Esophagus muscularis mucosa (tissue), 4 donors: Measurements from ENCODE around the gene SH3RF3. TPM values are rescaled to one million over a fixed set of nuclear protein-coding genes. Genes with fewer than 3 reads are reported as not detected.
"Not testable (repeated sequence)": the region's sequence is repeated elsewhere in the genome, so short reads cannot be mapped to it uniquely, and the experiment has no call there.

Experiments used
- DNase-seq: peaks from one replicate; pipeline ENCODE4 v3.0.0-alpha.2; 2017; ENCODE audit errors: extremely low spot score
- H3K27ac ChIP-seq, 4 donors: fragments of 200-600 bp; sonication (generic); replicated peaks in 1 of 4; 1 replicate in 3 of 4; 2 replicates in 1 of 4; pipeline ENCODE4 v1.5.1; 2016 to 2019; ENCODE audit warnings: mild to moderate bottlenecking in 1 of 4
- H3K27me3 ChIP-seq, 4 donors: fragments of 200-600 bp; sonication (generic); one replicate each; pipeline versions ENCODE4 v1.5.1 to v1.6.0; 2016 to 2019
- H3K36me3 ChIP-seq, 4 donors: fragments of 200-600 bp; sonication (generic); one replicate each; pipeline ENCODE4 v1.5.1; 2016 to 2019
- H3K4me1 ChIP-seq, 4 donors: fragments of 200-600 bp; sonication (generic); one replicate each; pipeline ENCODE4 v1.5.1; 2016 to 2019
- H3K4me3 ChIP-seq, 4 donors: fragments of 200-600 bp; sonication (generic); 1 replicate in 2 of 4; 2 replicates in 2 of 4; pipeline ENCODE4 v1.5.1; 2016 to 2019; ENCODE audit warnings: mild to moderate bottlenecking in 4 of 4, moderate library complexity in 1 of 4
- H3K9me3 ChIP-seq, 4 donors: fragments of 200-600 bp; sonication (generic); 1 replicate in 3 of 4; 2 replicates in 1 of 4; pipeline ENCODE4 v1.5.1; 2016 to 2019
- EP300 ChIP-seq: sonication (generic); formaldehyde crosslinking; IDR thresholded peaks from one replicate; pipeline ENCODE4 v1.6.1; 2017; ENCODE audit warnings: antibody characterized with exemption
- POLR2A ChIP-seq: fragments of 450-650 bp; IDR thresholded peaks from one replicate; pipeline ENCODE4 v1.6.1; 2017; ENCODE audit warnings: antibody characterized with exemption, moderate library complexity, mild to moderate bottlenecking, low read depth
- POLR2AphosphoS5 ChIP-seq, 2 donors: sonication (generic); formaldehyde crosslinking; IDR thresholded peaks; one replicate each; pipeline ENCODE4 v1.6.1; 2017; ENCODE audit warnings: antibody characterized with exemption in 2 of 2
- WGBS: methylation state at CpG from one replicate; pipeline ENCODE4 v1.1.5; 2018; 5-methylcytosine and 5-hydroxymethylcytosine counted together
- intact Hi-C: fragments of 100-400 bp; cut with DNase I; formaldehyde crosslinking; loops from one replicate; pipeline ENCODE4 v1.15.1; 2023
- total RNA-seq, 4 donors: library from RNA; depleted of rRNA; stranded (reverse); fragments of >200 nt; gene quantifications; one replicate each; pipeline versions ENCODE4 v1.1.0 to v1.2.1, GENCODE V29; 2016
- TF ChIP-seq, protein P1 (sequence below), 3 experiments: fragments of 200-600 bp in 2 of 3; fragments of 450-650 bp in 1 of 3; sonication (generic) in 2 of 3; IDR thresholded peaks; one replicate each; pipeline ENCODE4 v1.5.1; 2017 to 2019; ENCODE audit warnings: antibody characterized with exemption in 3 of 3, mild to moderate bottlenecking in 2 of 3, moderate library complexity in 1 of 3

Gene SH3RF3
- total RNA-seq, 4 donors from 2014 or later, result 6.3 to 17.5 (median 11.3) TPM

GRCh38 chr2:109532728-109533076 is 403.7 kb downstream of the SH3RF3 start:
- H3K36me3 ChIP-seq, result no peaks in the 10 kb centered on the region
- intact Hi-C loops, result no loop called here
- no peak overlapping the region for H3K27ac ChIP-seq
- DNase-seq, result no peak
- no peak overlapping the region for H3K4me3 ChIP-seq
- H3K4me1 ChIP-seq, result peaks cover 0 to 9% (median 3%) of the 10 kb centered on the region in 4 donors
- no peaks in the 10 kb centered on the region for H3K9me3 ChIP-seq
- 93% methylated on average over 4 of the region's 5 CpGs for WGBS
- TF ChIP-seq POLR2AphosphoS5 (IDR thresholded peaks at IDR 0.05), result no peak
- TF ChIP-seq, protein P1, sequence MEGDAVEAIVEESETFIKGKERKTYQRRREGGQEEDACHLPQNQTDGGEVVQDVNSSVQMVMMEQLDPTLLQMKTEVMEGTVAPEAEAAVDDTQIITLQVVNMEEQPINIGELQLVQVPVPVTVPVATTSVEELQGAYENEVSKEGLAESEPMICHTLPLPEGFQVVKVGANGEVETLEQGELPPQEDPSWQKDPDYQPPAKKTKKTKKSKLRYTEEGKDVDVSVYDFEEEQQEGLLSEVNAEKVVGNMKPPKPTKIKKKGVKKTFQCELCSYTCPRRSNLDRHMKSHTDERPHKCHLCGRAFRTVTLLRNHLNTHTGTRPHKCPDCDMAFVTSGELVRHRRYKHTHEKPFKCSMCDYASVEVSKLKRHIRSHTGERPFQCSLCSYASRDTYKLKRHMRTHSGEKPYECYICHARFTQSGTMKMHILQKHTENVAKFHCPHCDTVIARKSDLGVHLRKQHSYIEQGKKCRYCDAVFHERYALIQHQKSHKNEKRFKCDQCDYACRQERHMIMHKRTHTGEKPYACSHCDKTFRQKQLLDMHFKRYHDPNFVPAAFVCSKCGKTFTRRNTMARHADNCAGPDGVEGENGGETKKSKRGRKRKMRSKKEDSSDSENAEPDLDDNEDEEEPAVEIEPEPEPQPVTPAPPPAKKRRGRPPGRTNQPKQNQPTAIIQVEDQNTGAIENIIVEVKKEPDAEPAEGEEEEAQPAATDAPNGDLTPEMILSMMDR (IDR thresholded peaks at IDR 0.05), result no peak
- no peak for TF ChIP-seq EP300
- TF ChIP-seq POLR2A, result no peak
- H3K27me3 ChIP-seq, result peaks cover 0 to 14% (median 0%) of the 10 kb centered on the region in 4 donors

GRCh38 chr2:109533823-109534222 is 404.8 kb downstream of the SH3RF3 start:
- TF ChIP-seq, protein P1 (IDR thresholded peaks at IDR 0.05), result no peak
- TF ChIP-seq EP300, result no peak
- no peak for TF ChIP-seq POLR2A
- TF ChIP-seq POLR2AphosphoS5 (IDR thresholded peaks at IDR 0.05), result no peak
- Histone ChIP-seq H3K36me3 (no peaks in the 10 kb centered on the region), H3K9me3 (no peaks in the 10 kb centered on the region), H3K4me3 (no peak overlapping the region), H3K4me1 (peaks cover 0 to 9% (median 3%) of the 10 kb centered on the region in 4 donors), H3K27me3 (peaks cover 0 to 9% (median 0%) of the 10 kb centered on the region in 4 donors), H3K27ac (no peak overlapping the region)
- intact Hi-C loops, result no loop called here
- DNase-seq, result no peak
- WGBS, result 87% methylated on average over 7 of the region's 7 CpGs

DNA sequence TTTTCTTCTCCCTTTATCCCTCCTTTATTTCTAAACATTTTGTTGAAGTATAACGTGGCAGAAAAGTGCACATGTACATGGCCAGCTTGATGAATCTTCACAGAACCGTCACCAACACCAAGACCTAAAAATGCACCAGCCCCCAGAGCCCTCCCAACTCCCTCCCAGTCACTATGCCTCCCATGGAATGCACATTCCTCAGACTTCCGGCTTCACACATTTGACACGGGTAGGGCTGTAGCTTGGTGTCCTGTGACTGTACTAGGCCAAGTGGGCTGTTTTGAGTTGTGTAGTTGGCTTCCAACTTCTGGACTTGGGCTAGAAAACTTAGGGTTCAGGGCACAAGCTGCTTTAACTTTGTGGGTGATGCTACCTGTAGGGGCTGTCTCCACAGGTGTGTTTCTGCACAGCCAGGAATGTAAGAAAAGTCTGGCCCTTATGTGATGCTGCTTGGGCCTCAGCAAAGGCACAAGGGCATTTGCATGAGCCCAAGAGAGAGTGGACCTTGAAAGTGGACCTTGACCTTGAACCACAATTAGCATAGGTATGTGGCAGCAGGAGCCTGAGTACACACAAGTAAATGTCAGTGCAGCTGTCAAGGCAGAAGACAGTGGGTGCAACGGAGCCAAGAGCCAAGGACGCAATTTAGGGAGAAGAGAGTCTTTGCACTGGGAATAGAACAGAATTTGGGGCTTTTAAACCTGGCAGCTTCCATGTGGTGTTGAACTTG is 406.4 kb downstream of the SH3RF3 start:
- intact Hi-C loops, result no loop called here

GRCh38 chr2:109536556-109536955 is 407.6 kb downstream of the SH3RF3 start:
- H3K27me3 ChIP-seq, H3K4me3 ChIP-seq, H3K27ac ChIP-seq, H3K36me3 ChIP-seq, H3K4me1 ChIP-seq, H3K9me3 ChIP-seq, DNase-seq, intact Hi-C loops: not testable (repeated sequence)
- 72% methylated on average over 3 of the region's 3 CpGs for WGBS

More for the DNA sequence above, 406.4 kb downstream of the SH3RF3 start:
- no peak for DNase-seq
- Histone ChIP-seq H3K27ac (no peak overlapping the region), H3K4me1 (peaks cover 0 to 8% (median 0%) of the 10 kb centered on the region in 4 donors), H3K4me3 (no peak overlapping the region), H3K9me3 (no peaks in the 10 kb centered on the region), H3K36me3 (no peaks in the 10 kb centered on the region), H3K27me3 (no peaks in the 10 kb centered on the region)
- 60% methylated on average over 6 of the region's 6 CpGs for WGBS
- TF ChIP-seq, protein P1 (IDR thresholded peaks at IDR 0.05), result no peak
- TF ChIP-seq POLR2AphosphoS5 (IDR thresholded peaks at IDR 0.05), result no peak
- no peak for TF ChIP-seq POLR2A
- no peak for TF ChIP-seq EP300

- H3K4me1 ChIP-seq, result peaks cover 4 to 9% (median 5%) of the 10 kb centered on the region in 4 donors
- no peaks in the 10 kb centered on the region for H3K27me3 ChIP-seq
- TF ChIP-seq, protein P1 (IDR thresholded peaks at IDR 0.05), result no peak
- TF ChIP-seq POLR2A, result no peak
- TF ChIP-seq EP300, result no peak
- TF ChIP-seq POLR2AphosphoS5 (IDR thresholded peaks at IDR 0.05), result no peak
- H3K4me3 ChIP-seq, result no peak overlapping the region
- WGBS, result 88% methylated on average over 10 of the region's 10 CpGs
- no peaks in the 10 kb centered on the region for H3K36me3 ChIP-seq
- H3K27ac ChIP-seq, result no peak overlapping the region
- intact Hi-C loops, result no loop called here
- H3K9me3 ChIP-seq, result no peaks in the 10 kb centered on the region
- no peak for DNase-seq
These were observed 408.7 kb downstream of the SH3RF3 start for GRCh38 chr2:109537565-109538222.
